ENCODE measurements around the gene MCU.

DNA sequence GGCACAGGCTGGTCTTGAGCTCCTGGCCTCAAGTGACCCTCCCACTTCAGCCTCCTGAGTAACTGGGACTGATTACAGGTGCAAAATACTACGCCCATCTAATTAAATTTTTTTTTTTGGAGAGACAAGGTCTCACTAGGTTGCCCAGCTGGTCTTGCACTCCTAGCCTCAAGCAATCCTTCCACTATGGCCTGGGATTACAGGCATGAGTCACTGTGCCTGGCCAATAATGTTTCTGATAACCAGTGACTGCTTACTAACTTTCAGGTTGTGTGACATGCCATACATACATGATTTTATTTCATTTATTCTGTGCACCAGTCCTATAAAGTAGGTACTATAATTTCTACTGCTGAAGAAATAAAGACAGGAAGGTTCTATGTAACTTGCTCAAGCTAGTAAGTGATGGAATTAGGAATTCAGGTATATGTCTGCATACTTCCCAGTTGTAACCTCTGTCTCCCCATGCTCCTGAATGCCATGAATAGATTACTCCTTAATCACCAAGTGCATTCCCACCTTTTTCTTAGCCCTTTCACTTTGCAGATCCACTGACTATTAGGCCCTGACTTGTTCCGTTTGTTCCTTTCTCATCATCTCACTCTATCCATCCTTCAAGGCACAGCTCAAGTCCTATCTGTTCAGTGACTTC, 28.1 kb downstream of the MCU start:
- TF ChIP-seq, protein P1, sequence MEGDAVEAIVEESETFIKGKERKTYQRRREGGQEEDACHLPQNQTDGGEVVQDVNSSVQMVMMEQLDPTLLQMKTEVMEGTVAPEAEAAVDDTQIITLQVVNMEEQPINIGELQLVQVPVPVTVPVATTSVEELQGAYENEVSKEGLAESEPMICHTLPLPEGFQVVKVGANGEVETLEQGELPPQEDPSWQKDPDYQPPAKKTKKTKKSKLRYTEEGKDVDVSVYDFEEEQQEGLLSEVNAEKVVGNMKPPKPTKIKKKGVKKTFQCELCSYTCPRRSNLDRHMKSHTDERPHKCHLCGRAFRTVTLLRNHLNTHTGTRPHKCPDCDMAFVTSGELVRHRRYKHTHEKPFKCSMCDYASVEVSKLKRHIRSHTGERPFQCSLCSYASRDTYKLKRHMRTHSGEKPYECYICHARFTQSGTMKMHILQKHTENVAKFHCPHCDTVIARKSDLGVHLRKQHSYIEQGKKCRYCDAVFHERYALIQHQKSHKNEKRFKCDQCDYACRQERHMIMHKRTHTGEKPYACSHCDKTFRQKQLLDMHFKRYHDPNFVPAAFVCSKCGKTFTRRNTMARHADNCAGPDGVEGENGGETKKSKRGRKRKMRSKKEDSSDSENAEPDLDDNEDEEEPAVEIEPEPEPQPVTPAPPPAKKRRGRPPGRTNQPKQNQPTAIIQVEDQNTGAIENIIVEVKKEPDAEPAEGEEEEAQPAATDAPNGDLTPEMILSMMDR (optimal IDR thresholded peaks at IDR 0.05 in 1 of 3, IDR thresholded peaks at IDR 0.05 in 1 of 3, conservative IDR thresholded peaks at IDR 0.05 in 1 of 3; ENCODE audit: extremely low read depth in 1 of 3, insufficient read depth in 2 of 3, low read length in 3 of 3) = no peak
- no peak for TF ChIP-seq EZH2 (IDR thresholded peaks at IDR 0.05; ENCODE audit: low read length)

Measured in keratinocyte (primary cell).